ENCODE data around the gene CALML4.

GRCh38 chr15:68154923-68155559 lies 50.1 kb downstream of the CALML4 start:
- TF ChIP-seq CTCF (IDR thresholded peaks at IDR 0.05): peak; percentile 49 to 84 (median 76)
- TF ChIP-seq POLR2A (IDR thresholded peaks at IDR 0.05): no peak

Measured in prostate gland (tissue), 2 donors.